ENCODE measurements around the gene FAM76A.
A peak's percentile ranks its signal among the peaks of the same experiment; 100 is the strongest.

FAM76A gene

DNA sequence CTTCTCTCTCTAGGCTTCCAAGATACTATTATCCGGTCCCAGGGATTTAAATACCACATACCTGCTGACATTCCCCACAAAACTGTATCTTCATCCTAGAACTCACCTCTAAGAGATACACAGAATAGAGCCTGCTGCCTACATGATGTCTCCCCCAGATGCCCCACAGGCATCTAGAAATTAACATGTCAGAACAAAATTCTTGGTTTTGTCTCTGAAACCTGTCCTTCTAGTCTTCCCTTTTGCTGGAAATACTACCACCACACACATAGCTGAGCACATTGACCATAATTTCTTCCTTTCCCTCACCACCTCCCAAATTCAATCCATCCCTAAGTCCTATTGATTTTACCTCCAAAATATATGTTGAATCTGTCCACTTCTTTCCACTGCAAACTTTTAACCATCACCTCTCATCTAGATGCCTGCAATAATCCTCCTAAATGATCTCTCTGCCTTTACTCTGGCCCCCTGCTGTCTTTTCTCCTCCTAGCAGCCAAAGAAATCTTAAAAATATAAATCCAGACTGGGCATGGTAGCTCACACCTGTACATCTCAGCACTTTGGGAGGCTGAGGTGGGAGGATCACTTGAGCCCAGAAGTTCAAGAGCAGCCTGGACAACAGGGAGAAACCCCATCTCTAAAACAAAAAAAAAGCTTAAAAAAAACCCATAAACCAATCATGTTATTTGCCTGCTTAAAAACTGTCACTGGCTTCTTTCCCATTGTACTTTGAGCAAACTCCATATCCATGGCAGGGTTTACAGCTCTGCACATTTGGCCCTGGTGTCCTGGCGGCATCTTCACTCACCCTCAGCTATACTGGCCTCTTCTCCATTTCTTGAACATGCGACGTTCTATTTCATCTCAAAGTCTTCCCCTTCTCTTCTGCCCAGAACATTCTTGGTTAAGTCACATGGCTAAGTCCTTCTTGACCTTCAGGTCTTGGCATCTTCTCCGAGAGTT is 6.2 kb upstream of the FAM76A start:
- DNase-seq (ENCODE audit: low spot score) (no peak), ATAC-seq (ENCODE audit: low read depth) (peak; percentile 58; the same call in 2 of the 3 replicates)
- H3K27me3 ChIP-seq (ENCODE audit: insufficient read depth, poor library complexity, severe bottlenecking), result no peaks in the 10 kb centered on the region

DNA sequence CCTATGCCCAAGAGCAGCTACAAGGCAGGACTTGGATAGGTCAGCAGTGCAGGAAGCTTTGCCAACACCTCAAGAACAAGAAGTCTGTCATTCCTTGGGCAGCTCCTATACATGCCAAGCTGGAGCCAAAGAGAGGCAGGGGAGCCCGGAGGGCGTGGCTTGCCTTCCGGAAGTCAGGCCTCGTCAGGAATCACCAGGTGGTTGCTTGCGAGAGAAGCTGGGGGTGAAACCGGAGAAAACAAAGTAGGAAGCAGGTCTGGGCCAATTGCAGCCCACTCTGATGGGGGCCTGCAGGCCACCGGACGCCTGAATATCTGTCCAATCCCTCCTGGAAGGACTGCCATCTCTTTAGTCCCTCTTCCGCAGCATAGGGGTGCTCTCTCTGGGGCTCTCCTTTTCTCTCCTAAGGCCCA is 794 bp upstream of the FAM76A start:
- DNase-seq (ENCODE audit: low spot score), result no peak
- Histone ChIP-seq H3K27ac (ENCODE audit: poor library complexity, severe bottlenecking) (no peak overlapping the region), H3K4me3 (ENCODE audit: severe bottlenecking) (peak overlapping the region; percentile 20), H3K27me3 (ENCODE audit: insufficient read depth, poor library complexity, severe bottlenecking) (no peaks in the 10 kb centered on the region), H3K4me1 (ENCODE audit: insufficient read depth, poor library complexity, severe bottlenecking) (peaks cover 8% of the 10 kb centered on the region), H3K9me3 (ENCODE audit: severe bottlenecking) (no peaks in the 10 kb centered on the region), H3K36me3 (ENCODE audit: low read depth) (peaks cover 7% of the 10 kb centered on the region)
- no peak for ATAC-seq (ENCODE audit: low read depth)
- TF ChIP-seq, protein P1, sequence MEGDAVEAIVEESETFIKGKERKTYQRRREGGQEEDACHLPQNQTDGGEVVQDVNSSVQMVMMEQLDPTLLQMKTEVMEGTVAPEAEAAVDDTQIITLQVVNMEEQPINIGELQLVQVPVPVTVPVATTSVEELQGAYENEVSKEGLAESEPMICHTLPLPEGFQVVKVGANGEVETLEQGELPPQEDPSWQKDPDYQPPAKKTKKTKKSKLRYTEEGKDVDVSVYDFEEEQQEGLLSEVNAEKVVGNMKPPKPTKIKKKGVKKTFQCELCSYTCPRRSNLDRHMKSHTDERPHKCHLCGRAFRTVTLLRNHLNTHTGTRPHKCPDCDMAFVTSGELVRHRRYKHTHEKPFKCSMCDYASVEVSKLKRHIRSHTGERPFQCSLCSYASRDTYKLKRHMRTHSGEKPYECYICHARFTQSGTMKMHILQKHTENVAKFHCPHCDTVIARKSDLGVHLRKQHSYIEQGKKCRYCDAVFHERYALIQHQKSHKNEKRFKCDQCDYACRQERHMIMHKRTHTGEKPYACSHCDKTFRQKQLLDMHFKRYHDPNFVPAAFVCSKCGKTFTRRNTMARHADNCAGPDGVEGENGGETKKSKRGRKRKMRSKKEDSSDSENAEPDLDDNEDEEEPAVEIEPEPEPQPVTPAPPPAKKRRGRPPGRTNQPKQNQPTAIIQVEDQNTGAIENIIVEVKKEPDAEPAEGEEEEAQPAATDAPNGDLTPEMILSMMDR (IDR thresholded peaks at IDR 0.05; ENCODE audit: poor library complexity, severe bottlenecking), result no peak

More for the DNA sequence above, 6.2 kb upstream of the FAM76A start:
- TF ChIP-seq, protein P1 (IDR thresholded peaks at IDR 0.05; ENCODE audit: poor library complexity, severe bottlenecking), result peak; percentile 38
- Histone ChIP-seq H3K36me3 (ENCODE audit: low read depth) (no peaks in the 10 kb centered on the region), H3K9me3 (ENCODE audit: severe bottlenecking) (no peaks in the 10 kb centered on the region), H3K4me1 (ENCODE audit: insufficient read depth, poor library complexity, severe bottlenecking) (no peaks in the 10 kb centered on the region), H3K4me3 (ENCODE audit: severe bottlenecking) (no peak overlapping the region), H3K27ac (ENCODE audit: poor library complexity, severe bottlenecking) (no peak overlapping the region)

GRCh38 chr1:27726173-27727044 is 648 bp downstream of the FAM76A start:
- DNase-seq (ENCODE audit: low spot score) (peak; percentile 58), ATAC-seq (ENCODE audit: low read depth) (no peak)
- H3K9me3 ChIP-seq (ENCODE audit: severe bottlenecking), result no peaks in the 10 kb centered on the region
- H3K4me1 ChIP-seq (ENCODE audit: insufficient read depth, poor library complexity, severe bottlenecking), result peaks cover 8% of the 10 kb centered on the region
- H3K27ac ChIP-seq (ENCODE audit: poor library complexity, severe bottlenecking), result peak overlapping the region; percentile 30
- TF ChIP-seq, protein P1 (IDR thresholded peaks at IDR 0.05; ENCODE audit: poor library complexity, severe bottlenecking), result no peak
- peaks cover 15% of the 10 kb centered on the region for H3K36me3 ChIP-seq (ENCODE audit: low read depth)
- H3K4me3 ChIP-seq (ENCODE audit: severe bottlenecking), result peak overlapping the region; percentile 83
- no peaks in the 10 kb centered on the region for H3K27me3 ChIP-seq (ENCODE audit: insufficient read depth, poor library complexity, severe bottlenecking)

- Histone ChIP-seq H3K27me3 (ENCODE audit: insufficient read depth, poor library complexity, severe bottlenecking) (no peaks in the 10 kb centered on the region), H3K4me3 (ENCODE audit: severe bottlenecking) (peak overlapping the region; percentile 83), H3K36me3 (ENCODE audit: low read depth) (peaks cover 21% of the 10 kb centered on the region), H3K4me1 (ENCODE audit: insufficient read depth, poor library complexity, severe bottlenecking) (peaks cover 8% of the 10 kb centered on the region), H3K27ac (ENCODE audit: poor library complexity, severe bottlenecking) (peak overlapping the region; percentile 30), H3K9me3 (ENCODE audit: severe bottlenecking) (no peaks in the 10 kb centered on the region)
- ATAC-seq (ENCODE audit: low read depth), result no peak
- TF ChIP-seq, protein P1 (IDR thresholded peaks at IDR 0.05; ENCODE audit: poor library complexity, severe bottlenecking), result no peak
- DNase-seq (ENCODE audit: low spot score), result no peak
Measured at GRCh38 chr1:27727126-27727525, 1.4 kb downstream of the FAM76A start.
